ENCODE data around the gene ARFGAP1.

Gene ARFGAP1

GRCh38 chr20:63310265-63310991 lies 37.8 kb downstream of the ARFGAP1 start:
- no peak for DNase-seq

- DNase-seq: no peak
These were observed 38.7 kb downstream of the ARFGAP1 start for GRCh38 chr20:63311186-63311832.

- DNase-seq: no peak
These were observed 39.2 kb downstream of the ARFGAP1 start for GRCh38 chr20:63311833-63312243.

GRCh38 chr20:63312273-63312672 lies 39.7 kb downstream of the ARFGAP1 start:
- DNase-seq: no peak

- no peak for DNase-seq
These were observed 40.2 kb downstream of the ARFGAP1 start for GRCh38 chr20:63312690-63313348.

GRCh38 chr20:63313349-63314014 lies 40.9 kb downstream of the ARFGAP1 start:
- no peak for DNase-seq

- no peak for DNase-seq
These were observed 41.4 kb downstream of the ARFGAP1 start for GRCh38 chr20:63314015-63314471.

GRCh38 chr20:63314566-63315239 lies 42.1 kb downstream of the ARFGAP1 start:
- no peak for DNase-seq

- DNase-seq: no peak
These were observed 42.7 kb downstream of the ARFGAP1 start for GRCh38 chr20:63315240-63315689.

- DNase-seq: no peak
These were observed 43.3 kb downstream of the ARFGAP1 start for GRCh38 chr20:63315731-63316491.

GRCh38 chr20:63316502-63316921 lies 43.9 kb downstream of the ARFGAP1 start:
- DNase-seq: no peak

GRCh38 chr20:63317061-63317460 lies 44.4 kb downstream of the ARFGAP1 start:
- no peak for DNase-seq

GRCh38 chr20:63317601-63318291 lies 45.1 kb downstream of the ARFGAP1 start:
- no peak for DNase-seq

- DNase-seq: no peak
These were observed 46.0 kb downstream of the ARFGAP1 start for GRCh38 chr20:63318391-63319163.

GRCh38 chr20:63319164-63320040 lies 46.8 kb downstream of the ARFGAP1 start:
- no peak for DNase-seq

- DNase-seq: no peak
These were observed 47.5 kb downstream of the ARFGAP1 start for GRCh38 chr20:63320041-63320511.

GRCh38 chr20:63320616-63321147 lies 48.1 kb downstream of the ARFGAP1 start:
- DNase-seq: no peak

- no peak for DNase-seq
These were observed 48.7 kb downstream of the ARFGAP1 start for GRCh38 chr20:63321148-63321831.

All from activated CD4-positive, alpha-beta T cell treated with anti-CD3 and anti-CD28 coated beads for 1 hour (primary cell).